GDM1 (cell line): ENCODE results near the gene FDXR.
"Not testable (repeated sequence)": the region's sequence is repeated elsewhere in the genome, so short reads cannot be mapped to it uniquely, and the experiment has no call there.

Experiments used
- DNase-seq: peaks from one replicate; lab custom pipeline; 2025; lab: John Stamatoyannopoulos, UW

The FDXR gene

GRCh38 chr17:74872313-74873036 is at the start of gene FDXR:
Gene FDXR, minus strand, starts transcription at chr17:74872994. Its CDS starts 50 bp downstream, at chr17:74872944.
- DNase-seq, result no peak

- no peak for DNase-seq
Observed at GRCh38 chr17:74922172-74922571, 49.4 kb upstream of the FDXR start.

GRCh38 chr17:74921769-74922168 is 49.0 kb upstream of the FDXR start:
- DNase-seq, result no peak

GRCh38 chr17:74921026-74921681 is 48.4 kb upstream of the FDXR start:
- no peak for DNase-seq

GRCh38 chr17:74920642-74921025 is 47.8 kb upstream of the FDXR start:
- no peak for DNase-seq

- DNase-seq, result no peak
Observed at GRCh38 chr17:74920306-74920620, 47.5 kb upstream of the FDXR start.

- DNase-seq, result no peak
Observed at GRCh38 chr17:74919440-74920305, 46.9 kb upstream of the FDXR start.

GRCh38 chr17:74918906-74919305 is 46.1 kb upstream of the FDXR start:
- no peak for DNase-seq

- peak; percentile 32 for DNase-seq
Observed at GRCh38 chr17:74917430-74917829, 44.6 kb upstream of the FDXR start.

GRCh38 chr17:74916851-74917199 is 44.0 kb upstream of the FDXR start:
- no peak for DNase-seq

GRCh38 chr17:74916136-74916850 is 43.5 kb upstream of the FDXR start:
- DNase-seq, result no peak

- DNase-seq, result not testable (repeated sequence)
Observed at GRCh38 chr17:74911423-74911822, 38.6 kb upstream of the FDXR start.

- not testable (repeated sequence) for DNase-seq
Observed at GRCh38 chr17:74909097-74909496, 36.3 kb upstream of the FDXR start.

GRCh38 chr17:74907012-74907411 is 34.2 kb upstream of the FDXR start:
- DNase-seq, result no peak

- not testable (repeated sequence) for DNase-seq
Observed at GRCh38 chr17:74906214-74906793, 33.5 kb upstream of the FDXR start.

- DNase-seq, result no peak
Observed at GRCh38 chr17:74904687-74905409, 32.1 kb upstream of the FDXR start.

GRCh38 chr17:74903671-74904070 is 30.9 kb upstream of the FDXR start:
- DNase-seq, result no peak

- DNase-seq, result no peak
Observed at GRCh38 chr17:74903034-74903433, 30.2 kb upstream of the FDXR start.

- DNase-seq, result no peak
Observed at GRCh38 chr17:74901353-74902135, 28.8 kb upstream of the FDXR start.

- DNase-seq, result no peak
Observed at GRCh38 chr17:74900208-74900607, 27.4 kb upstream of the FDXR start.
